ENCODE data around the gene GPR137B.
A peak's percentile ranks its signal among the peaks of the same experiment; 100 is the strongest.

The GPR137B gene

DNA sequence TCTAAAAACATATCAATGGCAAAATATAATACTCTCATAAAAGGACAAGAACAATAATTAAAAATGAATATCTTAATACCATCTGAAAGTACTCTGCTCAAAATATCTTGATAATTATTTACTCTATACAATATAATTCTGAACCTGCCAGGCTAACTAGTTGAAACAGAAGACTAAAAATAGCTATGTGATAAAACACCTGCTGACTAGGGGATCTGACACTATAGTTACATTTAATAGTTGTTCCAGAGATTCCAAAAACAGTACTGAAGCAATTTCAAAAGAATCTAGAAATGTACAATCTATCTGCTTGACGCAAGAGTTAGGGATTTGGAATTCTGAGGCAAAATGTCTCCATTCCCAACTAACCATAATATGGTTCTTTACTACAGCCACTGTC lies 109.2 kb downstream of the GPR137B start:
- H3K9ac ChIP-seq, result no peak overlapping the region
- no peaks in the 10 kb centered on the region for H3K4me1 ChIP-seq
- H3K27ac ChIP-seq, result no peak overlapping the region
- TF ChIP-seq Cebpa-rat (IDR thresholded peaks at IDR 0.05), result no peak
- peaks cover 34 to 83% (median 63%) of the 10 kb centered on the region in 11 experiments for H3K36me3 ChIP-seq
- H3K4me3 ChIP-seq, result no peak overlapping the region
- H3K27me3 ChIP-seq, result no peaks in the 10 kb centered on the region
- H4K20me1 ChIP-seq, result peaks cover 0 to 19% (median 0%) of the 10 kb centered on the region in 11 experiments; a peak in 4 of 22 replicates
- H3K4me2 ChIP-seq, result no peak overlapping the region
- H3K9me3 ChIP-seq (replicated peaks in 1 of 11), result 0 out of 22 replicates have a peak, but pooled peaks cover 0 to 3% (median 0%) of the 10 kb centered on the region in 11 experiments

DNA sequence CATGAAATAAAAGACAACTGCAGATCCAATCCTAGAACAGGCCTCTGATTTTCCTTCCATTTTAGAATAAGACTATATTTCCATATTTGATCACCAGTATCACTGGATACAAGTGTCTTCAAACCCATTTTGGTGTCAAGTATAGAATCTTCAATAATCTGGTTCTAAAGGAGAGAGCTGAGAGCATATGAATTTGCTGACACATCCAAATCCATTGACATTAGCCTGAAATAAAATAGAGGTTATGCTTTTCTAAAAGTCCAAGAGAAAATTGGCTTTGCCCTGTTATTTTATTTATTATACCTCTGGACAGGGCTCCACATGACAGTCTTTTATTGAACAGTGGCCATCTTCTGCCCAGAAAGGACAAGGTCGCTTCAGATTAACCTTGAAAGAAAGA lies 110.8 kb downstream of the GPR137B start:
- Histone ChIP-seq H3K4me1 (no peaks in the 10 kb centered on the region), H3K4me3 (no peak overlapping the region), H4K20me1 (peaks cover 0 to 19% (median 0%) of the 10 kb centered on the region in 11 experiments; a peak in 4 of 22 replicates), H3K9me3 (replicated peaks in 1 of 11) (peaks cover 10 to 19% (median 14%) of the 10 kb centered on the region in 11 experiments), H3K27ac (no peak overlapping the region), H3K4me2 (no peak overlapping the region), H3K36me3 (peaks cover 37 to 85% (median 63%) of the 10 kb centered on the region in 11 experiments), H3K9ac (no peak overlapping the region), H3K27me3 (no peaks in the 10 kb centered on the region)
- TF ChIP-seq Cebpa-rat (IDR thresholded peaks at IDR 0.05), result no peak

DNA sequence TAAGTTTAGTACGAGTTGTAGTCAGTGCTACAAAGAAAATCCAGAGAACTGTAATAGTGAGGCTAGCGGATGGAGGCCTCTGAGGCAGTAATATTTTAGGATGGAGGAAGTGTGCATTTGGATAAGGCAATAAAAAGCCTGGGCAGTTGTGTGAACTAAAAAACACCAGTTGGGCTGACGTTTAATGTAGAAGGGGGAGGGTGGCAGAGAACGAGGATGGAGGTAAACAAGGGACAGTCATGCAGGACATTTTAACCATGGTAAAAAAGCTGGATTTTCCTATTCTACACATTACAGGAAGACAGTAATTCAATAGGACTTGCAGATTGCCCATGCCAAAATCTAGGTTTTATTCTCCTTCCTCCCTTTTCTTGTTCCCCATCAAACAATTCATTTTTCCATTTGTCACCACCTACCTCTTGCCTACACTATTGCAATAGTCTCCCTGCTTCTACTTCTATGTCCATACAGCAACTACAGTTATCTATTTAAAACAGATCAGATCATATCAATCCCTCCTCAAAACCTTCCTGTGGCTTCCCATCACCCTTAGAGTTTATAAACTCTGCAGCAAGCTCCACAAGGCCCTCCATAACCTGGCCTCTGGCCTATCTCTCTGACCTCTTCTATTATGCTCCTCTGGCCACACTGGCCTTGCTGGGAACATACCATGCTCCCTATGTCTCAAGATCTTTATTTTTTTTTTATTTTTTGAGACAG lies 111.7 kb downstream of the GPR137B start:
- H3K36me3 ChIP-seq, result peaks cover 40 to 87% (median 66%) of the 10 kb centered on the region in 11 experiments
- no peak overlapping the region for H3K27ac ChIP-seq
- no peak for TF ChIP-seq Cebpa-rat (IDR thresholded peaks at IDR 0.05)
- H3K4me1 ChIP-seq, result no peaks in the 10 kb centered on the region
- no peaks in the 10 kb centered on the region for H3K27me3 ChIP-seq
- peaks cover 0 to 19% (median 0%) of the 10 kb centered on the region in 11 experiments; a peak in 4 of 22 replicates for H4K20me1 ChIP-seq
- H3K9ac ChIP-seq, result no peak overlapping the region
- H3K9me3 ChIP-seq (replicated peaks in 1 of 11), result peaks cover 20 to 28% (median 23%) of the 10 kb centered on the region in 11 experiments
- no peak overlapping the region for H3K4me2 ChIP-seq
- no peak overlapping the region for H3K4me3 ChIP-seq

DNA sequence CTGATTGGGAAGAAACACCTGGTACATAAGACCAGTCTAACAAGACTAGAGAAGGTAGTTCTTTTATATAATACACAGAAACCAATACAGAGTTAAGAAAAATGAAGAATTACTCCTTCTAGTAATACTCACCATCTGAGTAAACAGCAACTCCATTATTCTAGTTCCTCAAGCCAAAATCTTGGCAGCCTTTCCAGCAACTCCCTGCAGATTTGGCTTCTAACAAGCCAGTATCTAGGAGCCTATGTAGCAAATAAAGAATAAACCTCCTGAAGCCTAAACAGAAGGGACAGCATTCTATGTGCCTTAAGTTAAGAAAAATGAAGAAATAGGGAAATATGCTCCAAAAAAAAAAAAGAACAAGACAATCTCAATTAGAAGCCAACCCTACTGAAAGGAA lies 114.9 kb downstream of the GPR137B start:
- peaks cover 47 to 88% (median 78%) of the 10 kb centered on the region in 11 experiments for H3K36me3 ChIP-seq
- no peak for TF ChIP-seq Cebpa-rat (IDR thresholded peaks at IDR 0.05)

DNA sequence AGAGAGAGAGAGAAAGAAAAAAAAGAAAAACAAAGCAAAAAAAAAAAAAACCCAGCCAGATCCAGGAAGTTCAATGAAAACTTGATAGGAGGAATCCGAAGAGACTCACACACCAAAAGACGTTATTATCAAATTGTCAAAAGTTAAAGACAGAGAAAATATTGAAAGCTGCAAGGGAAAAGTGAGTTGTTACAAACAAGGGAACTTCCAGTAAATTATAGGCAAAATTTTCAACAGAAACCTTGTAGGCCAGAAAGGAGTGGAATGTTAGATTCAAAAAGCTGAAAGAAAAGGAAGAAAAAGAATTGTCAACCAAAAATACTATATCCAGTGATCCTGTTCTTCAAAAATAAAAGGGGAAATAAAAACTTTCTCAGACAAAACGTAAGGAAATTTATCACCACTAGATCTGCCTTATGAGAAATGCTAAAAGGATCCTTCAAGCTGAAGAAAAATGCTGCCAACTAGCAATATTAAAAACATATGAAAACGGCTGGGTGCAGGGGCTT lies 115.8 kb downstream of the GPR137B start:
- H3K9ac ChIP-seq, result no peak overlapping the region
- H3K4me3 ChIP-seq, result 0 out of 20 replicates have a peak overlapping the region, but pooled peaks of 1 of the 10 experiments have one; percentile 13
- TF ChIP-seq Cebpa-rat (IDR thresholded peaks at IDR 0.05), result no peak
- H3K27me3 ChIP-seq, result no peaks in the 10 kb centered on the region
- peaks cover 0 to 19% (median 0%) of the 10 kb centered on the region in 11 experiments; a peak in 4 of 22 replicates for H4K20me1 ChIP-seq
- no peaks in the 10 kb centered on the region for H3K4me1 ChIP-seq
- peaks cover 57 to 69% (median 63%) of the 10 kb centered on the region in 11 experiments for H3K9me3 ChIP-seq (replicated peaks in 1 of 11)
- H3K36me3 ChIP-seq, result peaks cover 57 to 90% (median 83%) of the 10 kb centered on the region in 11 experiments
- no peak overlapping the region for H3K4me2 ChIP-seq
- no peak overlapping the region for H3K27ac ChIP-seq

More for the DNA sequence above, 114.9 kb downstream of the GPR137B start:
- H3K9me3 ChIP-seq (replicated peaks in 1 of 11), result peaks cover 48 to 59% (median 53%) of the 10 kb centered on the region in 11 experiments
- H3K4me1 ChIP-seq, result no peaks in the 10 kb centered on the region
- no peak overlapping the region for H3K27ac ChIP-seq
- H3K4me2 ChIP-seq, result no peak overlapping the region
- no peak overlapping the region for H3K9ac ChIP-seq
- peaks cover 0 to 19% (median 0%) of the 10 kb centered on the region in 11 experiments; a peak in 4 of 22 replicates for H4K20me1 ChIP-seq
- H3K4me3 ChIP-seq, result no peak overlapping the region
- no peaks in the 10 kb centered on the region for H3K27me3 ChIP-seq

All from BLaER1 treated with 17β-estradiol and CSF1 and Interleukin-3, amounts not matched to agents 10 nM and 100 nM (cell line).